ENCODE results near the gene XXYLT1. TPM values are rescaled to one million over a fixed set of nuclear protein-coding genes. Genes with fewer than 3 reads are reported as not detected.

The XXYLT1 gene
- total RNA-seq, 1 donor = 21.0 TPM

DNA sequence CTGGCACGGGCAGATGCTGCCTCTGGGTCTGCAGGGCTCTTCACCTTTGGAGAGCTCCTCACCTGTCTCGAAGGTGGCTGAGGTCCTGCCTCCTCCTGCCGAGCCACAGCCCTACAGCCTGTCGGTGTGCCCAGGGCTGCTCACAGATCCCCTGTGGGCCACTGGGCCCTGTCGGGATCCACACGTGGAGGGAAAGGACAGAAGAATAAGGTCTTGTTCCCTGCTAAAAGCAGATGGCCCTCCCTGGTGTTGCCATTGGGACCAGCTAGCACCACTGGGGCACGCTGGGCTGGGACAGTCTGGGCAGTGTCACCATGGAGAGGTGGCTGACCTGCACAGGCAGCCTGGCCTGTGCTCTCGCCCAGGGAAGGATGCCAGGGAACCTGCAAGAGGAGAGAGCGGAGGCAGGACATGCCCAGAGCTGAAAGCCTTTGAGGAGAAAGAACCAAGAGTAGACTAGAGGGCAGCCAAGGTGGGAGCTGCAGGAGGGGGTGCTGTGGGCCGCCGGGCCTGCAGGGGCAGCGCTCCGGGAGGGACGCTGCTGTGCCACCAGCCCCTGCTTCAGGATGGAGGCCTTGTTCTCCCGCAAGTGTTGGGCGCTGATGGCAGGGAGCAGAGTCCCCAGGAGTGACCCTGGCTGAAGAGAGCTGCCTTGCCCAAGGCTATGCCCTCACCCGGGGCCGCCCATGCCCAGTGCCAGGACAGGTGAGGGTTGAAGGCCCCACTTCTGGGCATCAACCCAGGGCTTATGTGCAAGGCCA is 210.2 kb downstream of the XXYLT1 start:
- DNase-seq (ENCODE audit: low read depth) = no peak
- H3K4me3 ChIP-seq (ENCODE audit: low read depth, low read length) = no peak overlapping the region
- TF ChIP-seq, protein P1, sequence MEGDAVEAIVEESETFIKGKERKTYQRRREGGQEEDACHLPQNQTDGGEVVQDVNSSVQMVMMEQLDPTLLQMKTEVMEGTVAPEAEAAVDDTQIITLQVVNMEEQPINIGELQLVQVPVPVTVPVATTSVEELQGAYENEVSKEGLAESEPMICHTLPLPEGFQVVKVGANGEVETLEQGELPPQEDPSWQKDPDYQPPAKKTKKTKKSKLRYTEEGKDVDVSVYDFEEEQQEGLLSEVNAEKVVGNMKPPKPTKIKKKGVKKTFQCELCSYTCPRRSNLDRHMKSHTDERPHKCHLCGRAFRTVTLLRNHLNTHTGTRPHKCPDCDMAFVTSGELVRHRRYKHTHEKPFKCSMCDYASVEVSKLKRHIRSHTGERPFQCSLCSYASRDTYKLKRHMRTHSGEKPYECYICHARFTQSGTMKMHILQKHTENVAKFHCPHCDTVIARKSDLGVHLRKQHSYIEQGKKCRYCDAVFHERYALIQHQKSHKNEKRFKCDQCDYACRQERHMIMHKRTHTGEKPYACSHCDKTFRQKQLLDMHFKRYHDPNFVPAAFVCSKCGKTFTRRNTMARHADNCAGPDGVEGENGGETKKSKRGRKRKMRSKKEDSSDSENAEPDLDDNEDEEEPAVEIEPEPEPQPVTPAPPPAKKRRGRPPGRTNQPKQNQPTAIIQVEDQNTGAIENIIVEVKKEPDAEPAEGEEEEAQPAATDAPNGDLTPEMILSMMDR (IDR thresholded peaks at IDR 0.05; ENCODE audit: insufficient read depth, low read length) = no peak

DNA sequence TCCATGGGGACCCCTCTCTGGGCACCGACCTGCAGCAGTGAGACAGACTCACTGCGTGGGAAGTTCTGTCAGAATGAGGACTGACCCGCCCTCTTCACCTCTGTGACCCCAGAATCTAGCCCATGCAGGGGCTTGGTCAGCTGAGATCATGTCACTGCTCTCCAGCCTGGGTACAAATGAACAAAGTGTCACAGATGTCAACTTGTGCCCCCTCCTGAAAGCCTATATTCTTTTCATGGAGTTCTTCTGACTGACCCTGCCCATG is 210.8 kb downstream of the XXYLT1 start:
- TF ChIP-seq, protein P1 (IDR thresholded peaks at IDR 0.05; ENCODE audit: insufficient read depth, low read length) = no peak
- no peak for DNase-seq (ENCODE audit: low read depth)
- H3K4me3 ChIP-seq (ENCODE audit: low read depth, low read length) = no peak overlapping the region

DNA sequence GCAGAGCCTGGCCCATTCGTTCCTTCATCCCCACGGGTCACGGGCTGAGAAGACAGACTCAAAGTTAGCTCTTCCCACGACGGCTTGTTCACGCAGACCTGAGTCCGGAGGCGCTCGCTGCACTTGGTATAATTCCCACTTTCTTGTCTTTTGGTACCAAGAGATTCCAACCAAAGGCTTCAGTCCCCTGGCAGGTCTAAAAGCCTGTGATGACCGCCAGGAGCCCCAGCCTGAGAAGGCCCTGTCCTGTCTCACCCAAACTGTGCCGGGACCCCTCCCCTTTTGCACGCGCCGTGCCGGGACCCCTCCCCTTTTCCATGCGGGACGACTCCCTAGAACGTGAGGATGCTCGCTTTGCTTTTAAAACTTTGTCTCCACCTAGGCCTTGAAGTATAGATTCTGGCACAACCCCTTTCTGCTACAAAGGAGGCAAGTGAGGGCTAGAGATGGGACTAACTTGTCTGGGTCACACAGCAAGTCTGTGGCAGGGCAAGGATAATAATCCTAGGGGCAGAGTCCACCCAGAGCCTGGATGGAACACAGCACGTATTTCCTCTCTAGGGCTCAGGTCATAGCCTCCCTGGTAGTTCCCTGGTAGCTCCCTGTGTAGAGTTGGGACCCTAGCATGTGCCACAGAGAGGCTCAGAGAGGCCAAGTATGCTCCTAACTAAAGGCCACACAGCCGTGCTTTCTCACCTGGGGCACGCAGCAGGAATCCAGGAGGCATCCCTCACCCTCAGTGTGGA is 211.3 kb downstream of the XXYLT1 start:
- TF ChIP-seq, protein P1 (IDR thresholded peaks at IDR 0.05; ENCODE audit: insufficient read depth, low read length) = no peak
- no peak for DNase-seq (ENCODE audit: low read depth)
- no peak overlapping the region for H3K4me3 ChIP-seq (ENCODE audit: low read depth, low read length)

DNA sequence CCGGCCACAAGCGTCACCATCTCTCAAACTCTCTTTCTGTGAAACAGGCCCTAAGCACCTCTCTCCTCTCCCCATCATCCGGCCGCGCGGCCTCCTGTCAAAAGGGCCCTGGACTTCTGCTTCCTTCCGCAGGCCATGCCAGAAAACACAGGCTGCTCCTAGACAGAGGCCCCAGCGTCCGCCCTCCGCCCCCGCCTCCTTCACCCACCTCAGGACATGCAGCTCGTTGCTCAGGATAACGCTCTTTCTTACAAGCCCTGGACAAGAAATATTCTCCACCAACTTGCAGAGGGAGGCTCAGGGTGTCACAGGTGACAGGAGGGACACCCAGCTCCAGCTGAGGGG is 212.0 kb downstream of the XXYLT1 start:
- no peak for DNase-seq (ENCODE audit: low read depth)
- TF ChIP-seq, protein P1 (IDR thresholded peaks at IDR 0.05; ENCODE audit: insufficient read depth, low read length) = no peak
- no peak overlapping the region for H3K4me3 ChIP-seq (ENCODE audit: low read depth, low read length)

DNA sequence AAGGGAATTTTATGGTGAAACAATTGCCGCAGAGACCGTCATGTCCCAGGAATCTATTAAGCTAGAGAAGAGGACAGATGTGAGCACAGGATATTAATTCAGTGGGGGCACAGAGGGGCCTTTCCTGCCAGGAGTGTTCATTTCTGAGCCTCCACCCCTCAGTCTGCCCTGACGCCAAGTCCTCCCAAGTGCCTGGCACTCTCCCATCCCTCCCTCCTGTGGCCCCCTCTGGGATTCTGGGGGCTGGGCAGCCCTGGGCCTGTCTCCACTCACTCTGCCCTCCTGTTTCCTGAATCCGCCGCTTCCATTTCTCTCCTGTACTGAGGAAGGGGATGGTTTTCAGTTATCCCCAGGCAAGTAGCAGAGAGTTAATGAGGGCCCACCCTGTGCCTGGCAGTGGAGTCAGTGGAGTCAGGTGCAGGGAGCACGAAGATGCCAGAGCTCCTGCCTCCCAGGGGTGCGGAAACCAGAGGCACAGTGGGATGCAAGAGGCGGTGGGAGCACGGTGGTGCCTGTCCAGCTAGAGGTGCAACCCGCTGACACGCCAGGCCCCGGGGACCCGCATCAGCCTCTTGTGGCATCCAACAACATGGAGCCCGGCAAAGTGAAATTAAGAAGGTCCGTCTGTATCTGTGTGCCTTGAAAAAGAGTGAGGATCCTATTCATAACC is 212.5 kb downstream of the XXYLT1 start:
- TF ChIP-seq, protein P1 (IDR thresholded peaks at IDR 0.05; ENCODE audit: insufficient read depth, low read length) = no peak
- no peak for DNase-seq (ENCODE audit: low read depth)
- no peak overlapping the region for H3K4me3 ChIP-seq (ENCODE audit: low read depth, low read length)

DNA sequence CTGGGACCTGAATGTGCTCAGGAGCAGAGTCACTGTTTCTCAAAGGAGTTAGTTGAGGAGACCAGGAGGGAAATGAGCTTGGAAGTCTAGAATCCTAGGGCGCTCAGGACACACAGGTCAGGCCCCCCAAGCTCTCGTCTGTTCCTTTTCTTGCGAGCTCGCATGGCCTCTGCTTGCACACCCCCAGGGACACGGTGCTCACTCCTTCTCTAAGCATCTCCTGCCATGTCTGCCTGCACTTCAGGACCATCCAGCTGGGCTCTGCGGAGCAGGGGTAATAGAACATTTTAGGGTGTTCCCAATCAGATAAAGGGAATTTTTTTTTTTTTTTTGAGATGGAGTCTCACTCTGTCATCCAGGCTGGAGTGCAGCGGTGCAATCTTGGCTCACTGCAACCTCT is 213.2 kb downstream of the XXYLT1 start:
- DNase-seq (ENCODE audit: low read depth) = no peak
- TF ChIP-seq, protein P1 (IDR thresholded peaks at IDR 0.05; ENCODE audit: insufficient read depth, low read length) = no peak
- H3K4me3 ChIP-seq (ENCODE audit: low read depth, low read length) = no peak overlapping the region
